ENCODE data around the gene P3H2.

Gene P3H2

GRCh38 chr3:190003068-190003467 lies 117.6 kb downstream of the P3H2 start:
- no peak for DNase-seq (ENCODE audit: low read depth)
- TF ChIP-seq CTCF (conservative IDR thresholded peaks at IDR 0.05; ENCODE audit: low read depth, low read length) = no peak
- H3K4me3 ChIP-seq (ENCODE audit: low read depth, low read length) = no peak overlapping the region

GRCh38 chr3:190001426-190001825 lies 119.3 kb downstream of the P3H2 start:
- peak; percentile 71 for DNase-seq (ENCODE audit: low read depth)
- TF ChIP-seq CTCF (conservative IDR thresholded peaks at IDR 0.05; ENCODE audit: low read depth, low read length) = no peak
- no peak overlapping the region for H3K4me3 ChIP-seq (ENCODE audit: low read depth, low read length)

GRCh38 chr3:190000861-190001196 lies 119.9 kb downstream of the P3H2 start:
- no peak for DNase-seq (ENCODE audit: low read depth)
- TF ChIP-seq CTCF (conservative IDR thresholded peaks at IDR 0.05; ENCODE audit: low read depth, low read length) = no peak
- peak overlapping the region; percentile 15 for H3K4me3 ChIP-seq (ENCODE audit: low read depth, low read length)

GRCh38 chr3:190000187-190000860 lies 120.4 kb downstream of the P3H2 start:
- DNase-seq (ENCODE audit: low read depth) = no peak
- no peak overlapping the region for H3K4me3 ChIP-seq (ENCODE audit: low read depth, low read length)
- no peak for TF ChIP-seq CTCF (conservative IDR thresholded peaks at IDR 0.05; ENCODE audit: low read depth, low read length)

- DNase-seq (ENCODE audit: low read depth) = peak; percentile 33
- TF ChIP-seq CTCF (conservative IDR thresholded peaks at IDR 0.05; ENCODE audit: low read depth, low read length) = no peak
- H3K4me3 ChIP-seq (ENCODE audit: low read depth, low read length) = no peak overlapping the region
Measured at GRCh38 chr3:189999718-190000117, 121.0 kb downstream of the P3H2 start.

GRCh38 chr3:189995129-189995528 lies 125.6 kb downstream of the P3H2 start:
- DNase-seq (ENCODE audit: low read depth) = peak; percentile 94
- H3K4me3 ChIP-seq (ENCODE audit: low read depth, low read length) = no peak overlapping the region
- no peak for TF ChIP-seq CTCF (conservative IDR thresholded peaks at IDR 0.05; ENCODE audit: low read depth, low read length)

- TF ChIP-seq CTCF (conservative IDR thresholded peaks at IDR 0.05; ENCODE audit: low read depth, low read length) = no peak
- DNase-seq (ENCODE audit: low read depth) = no peak
- no peak overlapping the region for H3K4me3 ChIP-seq (ENCODE audit: low read depth, low read length)
Measured at GRCh38 chr3:189990826-189991225, 129.9 kb downstream of the P3H2 start.

Measured in choroid plexus epithelial cell (primary cell).